HG02973 (cell line): ENCODE results near the gene PLCG1.
"Not testable (repeated sequence)": the region's sequence is repeated elsewhere in the genome, so short reads cannot be mapped to it uniquely, and the experiment has no call there.

Experiments used
- ATAC-seq: cut with Tn5 transposase; IDR thresholded peaks from one replicate; pipeline ENCODE4 v1.9.1; 2021; ENCODE audit warnings: moderate library complexity; ENCODE audit not compliant: unreplicated experiment

Gene PLCG1

GRCh38 chr20:41136680-41137613 is at the start of gene PLCG1:
TSS of gene PLCG1 (plus strand) at chr20:41137543. CDS start at chr20:41137642, 99 bp downstream.
- ATAC-seq, result peak; percentile 50

- no peak for ATAC-seq
Observed at GRCh38 chr20:41087777-41088176, 49.6 kb upstream of the PLCG1 start.

- no peak for ATAC-seq
Observed at GRCh38 chr20:41089555-41089954, 47.8 kb upstream of the PLCG1 start.

GRCh38 chr20:41091927-41092326 is 45.4 kb upstream of the PLCG1 start:
- no peak for ATAC-seq

GRCh38 chr20:41094353-41095055 is 42.8 kb upstream of the PLCG1 start:
- no peak for ATAC-seq

- ATAC-seq, result no peak
Observed at GRCh38 chr20:41095110-41095969, 42.0 kb upstream of the PLCG1 start.

GRCh38 chr20:41098703-41099250 is 38.6 kb upstream of the PLCG1 start:
- no peak for ATAC-seq

- ATAC-seq, result no peak
Observed at GRCh38 chr20:41100001-41100480, 37.3 kb upstream of the PLCG1 start.

- ATAC-seq, result no peak
Observed at GRCh38 chr20:41101660-41102059, 35.7 kb upstream of the PLCG1 start.

- ATAC-seq, result no peak
Observed at GRCh38 chr20:41108531-41108930, 28.8 kb upstream of the PLCG1 start.

- ATAC-seq, result no peak
Observed at GRCh38 chr20:41110012-41110411, 27.3 kb upstream of the PLCG1 start.

GRCh38 chr20:41110930-41111577 is 26.3 kb upstream of the PLCG1 start:
- no peak for ATAC-seq

GRCh38 chr20:41111578-41111951 is 25.8 kb upstream of the PLCG1 start:
- ATAC-seq, result no peak

- ATAC-seq, result no peak
Observed at GRCh38 chr20:41116282-41116956, 20.9 kb upstream of the PLCG1 start.

GRCh38 chr20:41118159-41118558 is 19.2 kb upstream of the PLCG1 start:
- not testable (repeated sequence) for ATAC-seq

GRCh38 chr20:41118632-41119031 is 18.7 kb upstream of the PLCG1 start:
- no peak for ATAC-seq

- no peak for ATAC-seq
Observed at GRCh38 chr20:41119614-41120561, 17.5 kb upstream of the PLCG1 start.

GRCh38 chr20:41121399-41121798 is 15.9 kb upstream of the PLCG1 start:
- no peak for ATAC-seq
